Effector memory CD8-positive, alpha-beta T cell (primary cell): ENCODE results near the gene CHRNA9.

ENCODE experiments used
- ATAC-seq: fragments of 150-1000 bp; cut with Tn5 transposase; replicated peaks from 2 replicates; pipeline ENCODE4 v1.10.0; 2021; ENCODE audit warnings: mild to moderate bottlenecking, moderate library complexity
- DNase-seq, 3 experiments: peaks; one replicate each; pipeline ENCODE4 v3.0.0; 2021
- H3K27ac Mint-ChIP-seq, 2 donors: one replicate each; pipeline ENCODE4 v1.8.0; 2022; ENCODE audit warnings: mild to moderate bottlenecking in 2 of 2, mixed read lengths in 2 of 2, moderate library complexity in 2 of 2
- H3K27me3 Mint-ChIP-seq, 2 donors: one replicate each; pipeline ENCODE4 v1.8.0; 2022; ENCODE audit warnings: mixed read lengths in 2 of 2
- H3K36me3 Mint-ChIP-seq: one replicate; pipeline ENCODE4 v1.8.0; 2022; ENCODE audit warnings: mild to moderate bottlenecking, moderate library complexity, mixed read lengths; ENCODE audit not compliant: insufficient read depth
- H3K4me1 Mint-ChIP-seq, 2 donors: one replicate each; pipeline ENCODE4 v1.8.0; 2022; ENCODE audit warnings: low read depth in 2 of 2, mixed read lengths in 2 of 2
- H3K4me3 Mint-ChIP-seq, 2 donors: one replicate each; pipeline ENCODE4 v1.8.0; 2022; ENCODE audit warnings: mild to moderate bottlenecking in 2 of 2, mixed read lengths in 2 of 2, moderate library complexity in 2 of 2
- H3K9me3 Mint-ChIP-seq, 2 donors: one replicate each; pipeline ENCODE4 v1.8.0; 2022; ENCODE audit warnings: mixed read lengths in 2 of 2

Gene CHRNA9

GRCh38 chr4:40333921-40334352 lies 1.2 kb upstream of the CHRNA9 start:
- ATAC-seq (no peak), DNase-seq (no peak)
- Mint-ChIP-seq H3K4me3 (no peak overlapping the region), H3K27ac (no peak overlapping the region), H3K9me3 (no peaks in the 10 kb centered on the region), H3K36me3 (no peaks in the 10 kb centered on the region), H3K4me1 (no peaks in the 10 kb centered on the region), H3K27me3 (peaks cover 36 to 53% of the 10 kb centered on the region in 2 donors)

- DNase-seq: no peak
- Mint-ChIP-seq H3K4me3 (no peak overlapping the region), H3K36me3 (no peaks in the 10 kb centered on the region), H3K27ac (no peak overlapping the region), H3K9me3 (no peaks in the 10 kb centered on the region), H3K27me3 (peaks cover 41 to 42% of the 10 kb centered on the region in 2 donors), H3K4me1 (no peaks in the 10 kb centered on the region)
- ATAC-seq: no peak
Measured at GRCh38 chr4:40335525-40335894, 377 bp downstream of the CHRNA9 start.

DNA sequence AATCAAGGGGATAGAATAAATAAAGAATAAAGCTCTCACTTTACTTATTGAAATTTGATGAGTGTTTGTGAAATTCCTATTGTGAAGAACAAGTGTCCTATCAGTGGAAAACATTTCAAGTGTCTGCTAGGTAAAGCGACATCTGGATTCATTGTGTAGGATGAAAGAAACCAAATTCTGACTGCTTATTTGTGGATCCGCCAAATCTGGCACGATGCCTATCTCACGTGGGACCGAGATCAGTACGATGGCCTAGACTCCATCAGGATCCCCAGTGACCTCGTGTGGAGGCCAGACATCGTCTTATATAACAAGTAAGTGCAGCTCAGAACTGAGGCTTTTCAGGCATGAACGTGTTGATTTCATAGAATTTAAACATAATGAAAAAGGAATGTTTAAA lies 1.9 kb downstream of the CHRNA9 start:
- no peaks in the 10 kb centered on the region for H3K36me3 Mint-ChIP-seq
- no peaks in the 10 kb centered on the region for H3K9me3 Mint-ChIP-seq
- no peak overlapping the region for H3K27ac Mint-ChIP-seq
- DNase-seq (no peak), ATAC-seq (no peak)
- peaks cover 34 to 43% of the 10 kb centered on the region in 2 donors for H3K27me3 Mint-ChIP-seq
- no peak overlapping the region for H3K4me3 Mint-ChIP-seq
- H3K4me1 Mint-ChIP-seq: no peaks in the 10 kb centered on the region

DNA sequence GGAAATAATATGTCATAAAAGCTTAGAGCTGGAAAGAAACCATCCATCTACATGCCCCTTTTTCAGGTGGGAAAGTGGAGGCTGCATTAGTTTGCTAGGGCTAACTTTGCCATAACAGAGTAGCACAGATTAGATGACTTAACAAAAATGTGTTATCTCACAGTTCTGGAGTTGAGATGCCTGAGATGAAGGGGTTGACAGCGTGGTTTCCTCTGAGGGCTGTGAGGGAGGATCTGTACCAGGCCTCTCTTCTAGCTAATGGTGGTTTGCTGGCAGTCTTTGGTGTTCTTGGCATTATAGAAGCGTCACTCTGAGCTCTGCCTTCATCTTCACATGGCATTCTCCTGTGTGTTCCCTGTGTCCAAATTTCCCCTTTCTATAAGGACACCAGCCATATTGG lies 2.4 kb downstream of the CHRNA9 start:
- H3K4me3 Mint-ChIP-seq: no peak overlapping the region
- DNase-seq (no peak), ATAC-seq (no peak)
- no peaks in the 10 kb centered on the region for H3K36me3 Mint-ChIP-seq
- H3K9me3 Mint-ChIP-seq: no peaks in the 10 kb centered on the region
- peaks cover 39 to 47% of the 10 kb centered on the region in 2 donors for H3K27me3 Mint-ChIP-seq
- H3K4me1 Mint-ChIP-seq: no peaks in the 10 kb centered on the region
- no peak overlapping the region for H3K27ac Mint-ChIP-seq

DNA sequence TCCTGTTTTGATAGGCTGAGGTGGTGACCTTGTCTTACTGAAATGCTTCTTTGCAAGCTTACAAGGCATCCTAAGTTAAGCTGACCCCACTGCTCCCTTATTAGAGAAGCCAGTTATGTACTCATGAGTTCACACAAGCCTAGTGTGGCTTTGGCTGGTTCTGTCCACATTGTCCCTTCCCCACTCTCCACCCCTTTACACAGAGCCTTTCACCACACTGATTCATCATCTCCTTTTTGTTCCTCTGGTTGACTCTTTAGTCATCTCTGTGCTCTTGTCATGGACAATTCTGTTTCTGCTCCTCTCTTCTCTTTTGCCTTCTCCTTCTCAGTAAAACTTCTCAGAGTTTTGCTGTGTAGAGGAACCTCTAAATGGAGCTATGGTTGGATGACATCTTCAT lies 4.9 kb downstream of the CHRNA9 start:
- Mint-ChIP-seq H3K27me3 (peaks cover 39 to 49% of the 10 kb centered on the region in 2 donors), H3K9me3 (no peaks in the 10 kb centered on the region), H3K27ac (no peak overlapping the region), H3K4me1 (no peaks in the 10 kb centered on the region), H3K36me3 (no peaks in the 10 kb centered on the region), H3K4me3 (no peak overlapping the region)
- no peak for ATAC-seq
- no peak for DNase-seq

- Mint-ChIP-seq H3K36me3 (no peaks in the 10 kb centered on the region), H3K4me1 (no peaks in the 10 kb centered on the region), H3K27me3 (peaks cover 23 to 26% of the 10 kb centered on the region in 2 donors), H3K4me3 (no peak overlapping the region), H3K27ac (no peak overlapping the region), H3K9me3 (no peaks in the 10 kb centered on the region)
- ATAC-seq (no peak), DNase-seq (no peak)
Measured at GRCh38 chr4:40347472-40347871, 12.3 kb downstream of the CHRNA9 start.

GRCh38 chr4:40348000-40348399 lies 12.9 kb downstream of the CHRNA9 start:
- H3K27me3 Mint-ChIP-seq: peaks cover 18 to 21% of the 10 kb centered on the region in 2 donors
- H3K36me3 Mint-ChIP-seq: no peaks in the 10 kb centered on the region
- no peaks in the 10 kb centered on the region for H3K4me1 Mint-ChIP-seq
- no peak for DNase-seq
- ATAC-seq: no peak
- H3K9me3 Mint-ChIP-seq: no peaks in the 10 kb centered on the region
- H3K4me3 Mint-ChIP-seq: no peak overlapping the region
- no peak overlapping the region for H3K27ac Mint-ChIP-seq

GRCh38 chr4:40349561-40350198 lies 14.5 kb downstream of the CHRNA9 start:
- no peaks in the 10 kb centered on the region for H3K9me3 Mint-ChIP-seq
- ATAC-seq (no peak), DNase-seq (no peak)
- no peaks in the 10 kb centered on the region for H3K36me3 Mint-ChIP-seq
- H3K27me3 Mint-ChIP-seq: peaks cover 11 to 18% of the 10 kb centered on the region in 2 donors
- no peak overlapping the region for H3K27ac Mint-ChIP-seq
- H3K4me3 Mint-ChIP-seq: no peak overlapping the region
- no peaks in the 10 kb centered on the region for H3K4me1 Mint-ChIP-seq

GRCh38 chr4:40350627-40351227 lies 15.6 kb downstream of the CHRNA9 start:
- no peaks in the 10 kb centered on the region for H3K36me3 Mint-ChIP-seq
- H3K9me3 Mint-ChIP-seq: no peaks in the 10 kb centered on the region
- DNase-seq (no peak), ATAC-seq (no peak)
- no peak overlapping the region for H3K4me3 Mint-ChIP-seq
- H3K27ac Mint-ChIP-seq: no peak overlapping the region
- no peaks in the 10 kb centered on the region for H3K4me1 Mint-ChIP-seq
- peaks cover 11 to 24% of the 10 kb centered on the region in 2 donors for H3K27me3 Mint-ChIP-seq

DNA sequence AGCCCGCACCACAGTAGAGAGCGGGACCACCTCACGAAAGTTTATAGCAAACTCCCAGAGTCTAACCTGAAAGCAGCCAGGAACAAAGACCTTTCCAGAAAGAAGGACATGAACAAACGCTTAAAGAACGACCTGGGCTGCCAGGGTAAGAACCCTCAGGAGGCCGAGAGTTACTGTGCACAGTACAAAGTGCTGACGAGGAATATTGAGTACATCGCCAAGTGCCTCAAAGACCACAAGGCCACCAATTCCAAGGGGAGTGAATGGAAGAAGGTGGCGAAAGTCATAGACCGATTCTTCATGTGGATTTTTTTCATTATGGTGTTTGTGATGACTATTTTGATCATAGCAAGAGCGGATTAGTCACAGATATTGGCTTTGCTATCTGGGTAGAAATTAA lies 19.0 kb downstream of the CHRNA9 start:
- no peaks in the 10 kb centered on the region for H3K9me3 Mint-ChIP-seq
- no peaks in the 10 kb centered on the region for H3K36me3 Mint-ChIP-seq
- no peak overlapping the region for H3K4me3 Mint-ChIP-seq
- no peaks in the 10 kb centered on the region for H3K4me1 Mint-ChIP-seq
- ATAC-seq (no peak), DNase-seq (no peak)
- H3K27ac Mint-ChIP-seq: no peak overlapping the region
- H3K27me3 Mint-ChIP-seq: peaks cover 13 to 38% of the 10 kb centered on the region in 2 donors

DNA sequence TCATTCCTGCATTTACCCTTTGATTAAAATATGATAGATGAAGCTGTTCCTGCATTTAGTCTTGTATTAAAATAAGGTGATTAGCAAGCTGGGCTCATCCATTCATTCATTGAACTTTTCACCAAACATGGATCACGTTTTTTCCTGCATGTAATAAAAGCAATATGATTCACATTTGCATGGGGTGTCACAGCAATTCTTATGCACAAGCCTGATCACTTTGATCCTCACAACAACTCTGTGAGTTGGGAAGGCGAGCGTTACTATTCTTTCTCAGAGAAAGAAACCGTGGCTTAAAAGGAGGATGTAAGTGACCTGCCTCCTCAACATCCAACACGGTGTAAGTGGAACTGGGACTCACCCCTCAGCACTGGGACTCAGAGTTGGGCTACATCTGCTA lies 20.0 kb downstream of the CHRNA9 start:
- H3K4me1 Mint-ChIP-seq: no peaks in the 10 kb centered on the region
- no peaks in the 10 kb centered on the region for H3K36me3 Mint-ChIP-seq
- ATAC-seq (no peak), DNase-seq (no peak)
- H3K27ac Mint-ChIP-seq: no peak overlapping the region
- H3K27me3 Mint-ChIP-seq: peaks cover 8 to 34% of the 10 kb centered on the region in 2 donors
- no peaks in the 10 kb centered on the region for H3K9me3 Mint-ChIP-seq
- H3K4me3 Mint-ChIP-seq: no peak overlapping the region

- Mint-ChIP-seq H3K27me3 (peaks cover 11 to 34% of the 10 kb centered on the region in 2 donors), H3K4me1 (no peaks in the 10 kb centered on the region), H3K36me3 (no peaks in the 10 kb centered on the region), H3K27ac (no peak overlapping the region), H3K9me3 (no peaks in the 10 kb centered on the region), H3K4me3 (no peak overlapping the region)
- no peak for DNase-seq
- no peak for ATAC-seq
Measured at GRCh38 chr4:40357738-40358137, 22.6 kb downstream of the CHRNA9 start.

DNA sequence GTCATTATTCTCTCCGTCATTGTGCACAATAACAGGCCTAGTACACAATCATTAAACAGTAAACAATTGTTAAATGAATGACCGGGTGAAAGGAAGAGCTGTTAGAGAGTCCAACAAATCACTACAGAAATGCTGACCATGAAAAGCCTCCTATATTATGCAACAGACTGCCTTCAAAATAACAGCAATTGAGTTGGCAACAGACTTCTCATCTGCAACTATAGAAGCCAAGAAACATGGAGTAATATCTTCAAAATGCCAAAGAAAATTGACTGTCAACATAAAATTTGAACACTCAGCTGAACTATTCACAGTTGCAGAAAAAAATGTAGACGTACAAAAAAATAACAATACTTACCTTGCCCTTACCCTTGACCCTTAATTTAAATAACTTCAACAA lies 26.2 kb downstream of the CHRNA9 start:
- ATAC-seq: no peak
- H3K27me3 Mint-ChIP-seq: peaks cover 30 to 32% of the 10 kb centered on the region in 2 donors
- H3K4me3 Mint-ChIP-seq: no peak overlapping the region
- no peaks in the 10 kb centered on the region for H3K9me3 Mint-ChIP-seq
- H3K36me3 Mint-ChIP-seq: no peaks in the 10 kb centered on the region
- DNase-seq: no peak
- H3K4me1 Mint-ChIP-seq: no peaks in the 10 kb centered on the region
- H3K27ac Mint-ChIP-seq: no peak overlapping the region

GRCh38 chr4:40363382-40363920 lies 28.3 kb downstream of the CHRNA9 start:
- H3K27ac Mint-ChIP-seq: no peak overlapping the region
- H3K9me3 Mint-ChIP-seq: no peaks in the 10 kb centered on the region
- H3K4me3 Mint-ChIP-seq: no peak overlapping the region
- no peaks in the 10 kb centered on the region for H3K4me1 Mint-ChIP-seq
- ATAC-seq (no peak), DNase-seq (no peak)
- no peaks in the 10 kb centered on the region for H3K36me3 Mint-ChIP-seq
- peaks cover 19 to 22% of the 10 kb centered on the region in 2 donors for H3K27me3 Mint-ChIP-seq
